Measurements from ENCODE around the gene PLCB1.

Gene PLCB1

DNA sequence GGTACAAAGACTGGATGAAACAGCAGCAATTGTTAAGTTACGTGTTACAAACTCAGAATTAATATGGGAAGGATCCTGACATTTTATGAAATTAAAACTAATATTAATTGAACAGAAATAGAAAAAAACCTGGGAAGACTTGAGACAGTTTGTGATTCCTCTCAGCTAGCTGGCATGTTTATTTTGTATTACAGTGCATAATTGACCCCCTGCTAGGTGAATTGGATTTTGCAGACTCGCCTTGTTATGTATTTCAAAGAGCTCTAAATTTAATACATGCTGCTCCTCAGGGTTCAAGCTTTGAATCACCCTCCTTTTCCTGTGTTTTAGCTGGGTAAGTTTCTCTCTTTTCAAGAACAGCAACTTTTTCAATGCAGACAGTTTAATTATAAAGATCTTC is 339.4 kb downstream of the PLCB1 start:
- DNase-seq = no peak
- no peak for ATAC-seq (ENCODE audit: insufficient read depth, low read depth)
- peaks cover 7% of the 10 kb centered on the region for H3K79me2 ChIP-seq (ENCODE audit: insufficient read depth, low read length)
- no peak overlapping the region for H3K4me2 ChIP-seq (ENCODE audit: insufficient read depth, low read length)
- H3K27ac ChIP-seq (ENCODE audit: low read length) = no peak overlapping the region
- H3K4me3 ChIP-seq (ENCODE audit: low read depth in 1 of 2, low read length in 2 of 2) = no peak overlapping the region
- H3K4me1 ChIP-seq (ENCODE audit: insufficient read depth, low read length) = no peaks in the 10 kb centered on the region
- H4K20me1 ChIP-seq (ENCODE audit: insufficient read depth, low read length) = no peaks in the 10 kb centered on the region; the same call in 1 of the 2 replicates
- TF ChIP-seq, protein P1, sequence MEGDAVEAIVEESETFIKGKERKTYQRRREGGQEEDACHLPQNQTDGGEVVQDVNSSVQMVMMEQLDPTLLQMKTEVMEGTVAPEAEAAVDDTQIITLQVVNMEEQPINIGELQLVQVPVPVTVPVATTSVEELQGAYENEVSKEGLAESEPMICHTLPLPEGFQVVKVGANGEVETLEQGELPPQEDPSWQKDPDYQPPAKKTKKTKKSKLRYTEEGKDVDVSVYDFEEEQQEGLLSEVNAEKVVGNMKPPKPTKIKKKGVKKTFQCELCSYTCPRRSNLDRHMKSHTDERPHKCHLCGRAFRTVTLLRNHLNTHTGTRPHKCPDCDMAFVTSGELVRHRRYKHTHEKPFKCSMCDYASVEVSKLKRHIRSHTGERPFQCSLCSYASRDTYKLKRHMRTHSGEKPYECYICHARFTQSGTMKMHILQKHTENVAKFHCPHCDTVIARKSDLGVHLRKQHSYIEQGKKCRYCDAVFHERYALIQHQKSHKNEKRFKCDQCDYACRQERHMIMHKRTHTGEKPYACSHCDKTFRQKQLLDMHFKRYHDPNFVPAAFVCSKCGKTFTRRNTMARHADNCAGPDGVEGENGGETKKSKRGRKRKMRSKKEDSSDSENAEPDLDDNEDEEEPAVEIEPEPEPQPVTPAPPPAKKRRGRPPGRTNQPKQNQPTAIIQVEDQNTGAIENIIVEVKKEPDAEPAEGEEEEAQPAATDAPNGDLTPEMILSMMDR (IDR thresholded peaks at IDR 0.05; ENCODE audit: borderline replicate concordance, extremely low read depth, low read length, poor library complexity, severe bottlenecking) = no peak
- no peak for TF ChIP-seq EZH2 (IDR thresholded peaks at IDR 0.05; ENCODE audit: borderline replicate concordance, low read depth, low read length, severe bottlenecking)
- no peaks in the 10 kb centered on the region for H3K9me3 ChIP-seq (ENCODE audit: insufficient read depth, low read length, severe bottlenecking)
- no peaks in the 10 kb centered on the region for H3K36me3 ChIP-seq (ENCODE audit: insufficient read depth, low read length)
- H3K27me3 ChIP-seq (ENCODE audit: insufficient read depth, low read length, poor library complexity) = no peaks in the 10 kb centered on the region
- H3K9ac ChIP-seq (ENCODE audit: low read depth, low read length) = no peak overlapping the region
- no peak overlapping the region for H2AFZ ChIP-seq (ENCODE audit: low read depth, low read length)

DNA sequence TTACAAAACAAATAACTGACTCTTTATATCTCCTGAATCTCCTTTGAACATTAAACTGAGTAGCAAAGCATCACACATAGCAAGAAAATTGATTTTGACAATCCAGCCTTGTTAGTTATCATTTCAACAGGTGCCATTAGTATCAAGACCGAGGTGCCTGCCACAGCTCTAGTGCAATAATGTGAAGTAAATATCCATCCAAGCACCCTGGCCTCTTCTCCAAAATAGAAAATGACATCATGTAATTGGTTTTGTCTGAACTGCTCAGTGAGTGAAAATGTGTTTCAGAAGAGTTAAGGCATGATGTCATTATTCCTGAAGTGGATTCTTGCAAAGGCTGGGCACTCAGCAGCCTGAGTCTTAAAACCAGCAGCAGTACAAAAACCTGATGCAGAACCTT is 341.4 kb downstream of the PLCB1 start:
- DNase-seq = no peak

DNA sequence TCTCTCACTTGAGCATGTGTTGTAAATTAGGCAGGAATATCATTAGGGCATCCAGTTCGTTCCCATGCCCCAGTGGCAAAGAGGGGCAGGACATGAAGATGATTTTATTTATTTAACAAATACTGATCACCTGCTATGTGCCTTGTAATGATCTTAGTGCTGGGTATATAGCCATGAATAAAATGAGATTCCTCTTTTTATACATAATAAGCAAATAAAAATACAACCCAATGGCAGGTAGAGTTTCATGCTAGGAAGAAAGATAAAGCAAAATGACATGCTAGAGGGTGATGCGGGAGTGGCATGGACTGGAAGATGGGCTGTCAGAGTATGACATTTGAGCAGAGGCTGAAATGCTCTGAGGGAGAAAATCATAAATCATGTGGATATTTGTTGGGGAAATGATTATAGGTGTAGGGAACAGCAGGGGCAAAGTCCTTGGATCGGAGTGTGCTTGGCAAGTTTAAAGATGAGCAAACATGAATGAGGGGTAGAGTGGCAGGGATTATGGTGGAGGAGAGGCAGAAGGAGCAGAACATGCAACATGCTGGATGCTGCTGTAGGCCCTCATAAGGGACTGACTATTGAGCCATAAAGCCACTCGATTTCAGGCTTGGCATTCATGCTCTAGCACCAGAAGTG is 342.1 kb downstream of the PLCB1 start:
- H3K9me3 ChIP-seq (ENCODE audit: insufficient read depth, low read length, severe bottlenecking) = no peaks in the 10 kb centered on the region
- H3K27me3 ChIP-seq (ENCODE audit: insufficient read depth, low read length, poor library complexity) = no peaks in the 10 kb centered on the region
- ATAC-seq (ENCODE audit: insufficient read depth, low read depth) (no peak), DNase-seq (no peak)
- H3K4me3 ChIP-seq (ENCODE audit: low read depth in 1 of 2, low read length in 2 of 2) = no peak overlapping the region
- no peaks in the 10 kb centered on the region; the same call in 1 of the 2 replicates for H4K20me1 ChIP-seq (ENCODE audit: insufficient read depth, low read length)
- H3K4me1 ChIP-seq (ENCODE audit: insufficient read depth, low read length) = no peaks in the 10 kb centered on the region
- H3K4me2 ChIP-seq (ENCODE audit: insufficient read depth, low read length) = no peak overlapping the region
- no peak for TF ChIP-seq EZH2 (IDR thresholded peaks at IDR 0.05; ENCODE audit: borderline replicate concordance, low read depth, low read length, severe bottlenecking)
- TF ChIP-seq, protein P1 (IDR thresholded peaks at IDR 0.05; ENCODE audit: borderline replicate concordance, extremely low read depth, low read length, poor library complexity, severe bottlenecking) = no peak
- H3K27ac ChIP-seq (ENCODE audit: low read length) = no peak overlapping the region
- H3K36me3 ChIP-seq (ENCODE audit: insufficient read depth, low read length) = no peaks in the 10 kb centered on the region
- no peak overlapping the region for H2AFZ ChIP-seq (ENCODE audit: low read depth, low read length)
- H3K9ac ChIP-seq (ENCODE audit: low read depth, low read length) = no peak overlapping the region
- H3K79me2 ChIP-seq (ENCODE audit: insufficient read depth, low read length) = peaks cover 7% of the 10 kb centered on the region; the same call in 1 of the 2 replicates

More for the DNA sequence above, 341.4 kb downstream of the PLCB1 start:
- no peaks in the 10 kb centered on the region for H3K4me1 ChIP-seq (ENCODE audit: insufficient read depth, low read length)
- H3K9ac ChIP-seq (ENCODE audit: low read depth, low read length) = no peak overlapping the region
- no peak overlapping the region for H3K27ac ChIP-seq (ENCODE audit: low read length)
- no peak overlapping the region for H2AFZ ChIP-seq (ENCODE audit: low read depth, low read length)
- no peak overlapping the region for H3K4me2 ChIP-seq (ENCODE audit: insufficient read depth, low read length)
- no peaks in the 10 kb centered on the region for H3K27me3 ChIP-seq (ENCODE audit: insufficient read depth, low read length, poor library complexity)
- H3K4me3 ChIP-seq (ENCODE audit: low read depth in 1 of 2, low read length in 2 of 2) = no peak overlapping the region
- ATAC-seq (ENCODE audit: insufficient read depth, low read depth) = no peak
- no peak for TF ChIP-seq EZH2 (IDR thresholded peaks at IDR 0.05; ENCODE audit: borderline replicate concordance, low read depth, low read length, severe bottlenecking)
- H3K9me3 ChIP-seq (ENCODE audit: insufficient read depth, low read length, severe bottlenecking) = no peaks in the 10 kb centered on the region
- H3K36me3 ChIP-seq (ENCODE audit: insufficient read depth, low read length) = no peaks in the 10 kb centered on the region
- peaks cover 7% of the 10 kb centered on the region; the same call in 1 of the 2 replicates for H3K79me2 ChIP-seq (ENCODE audit: insufficient read depth, low read length)
- no peaks in the 10 kb centered on the region; the same call in 1 of the 2 replicates for H4K20me1 ChIP-seq (ENCODE audit: insufficient read depth, low read length)

DNA sequence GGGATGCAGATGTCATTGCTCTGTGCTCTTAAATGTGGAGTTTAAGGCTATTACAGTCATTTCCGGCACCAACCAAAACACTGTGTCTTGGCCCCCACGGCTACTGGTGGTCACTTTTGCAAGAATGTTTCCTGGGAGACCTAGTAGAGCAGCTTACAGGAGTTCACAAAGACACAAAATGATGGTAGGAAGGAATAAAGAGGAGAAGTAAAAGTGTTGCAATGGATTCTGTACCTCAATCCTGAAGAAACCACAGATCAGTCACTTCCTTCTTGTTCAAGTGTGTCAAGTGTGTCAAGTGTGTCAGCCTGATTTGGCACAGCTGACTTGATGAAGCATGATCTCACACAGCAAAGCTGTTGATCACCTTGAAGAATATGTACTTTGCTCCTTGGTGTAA is 344.0 kb downstream of the PLCB1 start:
- Histone ChIP-seq H4K20me1 (ENCODE audit: insufficient read depth, low read length) (no peaks in the 10 kb centered on the region; the same call in 1 of the 2 replicates), H3K27me3 (ENCODE audit: insufficient read depth, low read length, poor library complexity) (no peaks in the 10 kb centered on the region), H3K36me3 (ENCODE audit: insufficient read depth, low read length) (no peaks in the 10 kb centered on the region), H3K79me2 (ENCODE audit: insufficient read depth, low read length) (peaks cover 16% of the 10 kb centered on the region; the same call in 1 of the 2 replicates), H3K4me1 (ENCODE audit: insufficient read depth, low read length) (no peaks in the 10 kb centered on the region), H3K9me3 (ENCODE audit: insufficient read depth, low read length, severe bottlenecking) (no peaks in the 10 kb centered on the region), H3K4me2 (ENCODE audit: insufficient read depth, low read length) (no peak overlapping the region), H3K27ac (ENCODE audit: low read length) (no peak overlapping the region), H3K9ac (ENCODE audit: low read depth, low read length) (no peak overlapping the region), H2AFZ (ENCODE audit: low read depth, low read length) (no peak overlapping the region), H3K4me3 (ENCODE audit: low read depth in 1 of 2, low read length in 2 of 2) (no peak overlapping the region)
- TF ChIP-seq, protein P1 (IDR thresholded peaks at IDR 0.05; ENCODE audit: borderline replicate concordance, extremely low read depth, low read length, poor library complexity, severe bottlenecking) = no peak
- no peak for TF ChIP-seq EZH2 (IDR thresholded peaks at IDR 0.05; ENCODE audit: borderline replicate concordance, low read depth, low read length, severe bottlenecking)
- DNase-seq (no peak), ATAC-seq (ENCODE audit: insufficient read depth, low read depth) (no peak)
